ENCODE data around the gene CACNA1G.
A peak's percentile ranks its signal among the peaks of the same experiment; 100 is the strongest.

Gene CACNA1G

DNA sequence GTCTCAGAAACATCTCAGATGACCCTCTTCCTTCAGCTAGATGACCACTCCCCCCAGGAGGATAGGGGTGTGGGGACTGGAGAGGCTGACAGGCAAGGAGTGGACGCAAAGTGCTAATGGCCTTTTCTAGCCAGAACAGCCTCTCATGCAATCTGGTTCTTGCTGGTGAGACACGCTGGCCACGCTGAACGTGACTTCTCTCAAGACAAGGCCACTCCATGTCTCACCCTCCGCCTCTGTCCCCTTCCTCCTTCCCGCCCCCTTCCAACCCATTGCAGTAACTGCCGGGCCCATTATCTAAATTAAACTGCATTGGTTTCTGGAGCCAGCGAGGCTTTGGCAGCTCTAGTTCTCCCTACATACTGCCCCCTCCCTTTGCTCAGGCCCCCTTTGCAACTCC lies 9.5 kb downstream of the CACNA1G start:
- no peak for DNase-seq

DNA sequence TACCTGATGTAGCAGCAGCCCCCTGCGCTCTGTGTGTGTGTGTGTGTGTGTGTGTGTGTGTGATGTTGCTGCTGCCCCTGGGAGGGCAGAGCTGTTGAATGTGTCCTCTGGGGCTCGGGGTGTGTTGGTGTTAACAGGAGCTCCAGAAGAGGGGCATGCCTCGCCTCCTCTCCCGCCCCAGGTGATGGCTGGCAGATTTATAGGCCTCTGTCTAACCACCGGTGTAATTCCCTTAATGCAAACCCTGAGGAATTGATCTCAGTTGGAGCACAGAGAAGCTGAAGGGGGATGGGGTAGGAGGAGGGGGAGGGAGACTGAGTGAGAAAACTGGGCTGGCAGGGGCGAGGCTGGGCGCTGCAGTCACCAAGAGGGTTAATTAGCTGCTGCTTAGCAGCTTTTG lies 10.0 kb downstream of the CACNA1G start:
- no peak for DNase-seq

DNA sequence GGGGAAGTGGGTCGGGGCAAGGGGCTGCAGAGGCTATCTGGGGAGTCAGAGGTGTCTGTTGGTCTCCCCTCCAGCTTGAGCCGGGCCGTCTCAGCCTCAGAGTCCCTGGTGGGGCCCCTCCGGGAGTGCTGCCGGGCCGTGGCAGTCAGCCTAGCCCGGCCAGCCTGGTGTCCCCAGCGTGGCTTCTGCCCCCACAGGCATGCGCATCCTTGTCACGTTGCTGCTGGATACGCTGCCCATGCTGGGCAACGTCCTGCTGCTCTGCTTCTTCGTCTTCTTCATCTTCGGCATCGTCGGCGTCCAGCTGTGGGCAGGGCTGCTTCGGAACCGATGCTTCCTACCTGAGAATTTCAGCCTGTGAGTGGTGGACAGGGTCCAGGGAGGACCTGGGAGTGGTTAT lies 11.2 kb downstream of the CACNA1G start:
- no peak for DNase-seq

GRCh38 chr17:50572541-50572940 lies 12.0 kb downstream of the CACNA1G start:
- DNase-seq: no peak

GRCh38 chr17:50573866-50574611 lies 13.5 kb downstream of the CACNA1G start:
- no peak for DNase-seq

GRCh38 chr17:50575581-50576210 lies 15.2 kb downstream of the CACNA1G start:
- DNase-seq: no peak

DNA sequence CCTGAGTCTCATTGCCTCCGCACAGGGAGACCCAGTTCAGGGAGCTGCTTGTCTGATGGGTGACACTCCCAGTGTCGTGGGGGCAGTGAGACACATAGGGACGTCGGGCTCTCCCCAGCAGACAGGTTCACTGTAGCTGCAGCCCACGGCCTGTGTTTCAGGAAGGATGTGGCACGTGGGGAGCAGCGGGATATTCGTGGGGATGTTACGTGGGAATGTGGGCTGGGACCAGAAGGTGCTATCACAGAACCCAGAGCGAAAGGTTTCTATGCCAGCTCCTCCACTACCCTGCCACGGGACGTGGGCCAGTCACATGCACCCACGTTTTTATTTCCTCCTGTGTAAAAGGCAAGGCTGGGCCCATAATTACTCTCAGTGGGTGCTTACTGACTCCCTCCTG lies 16.3 kb downstream of the CACNA1G start:
- no peak for DNase-seq

DNA sequence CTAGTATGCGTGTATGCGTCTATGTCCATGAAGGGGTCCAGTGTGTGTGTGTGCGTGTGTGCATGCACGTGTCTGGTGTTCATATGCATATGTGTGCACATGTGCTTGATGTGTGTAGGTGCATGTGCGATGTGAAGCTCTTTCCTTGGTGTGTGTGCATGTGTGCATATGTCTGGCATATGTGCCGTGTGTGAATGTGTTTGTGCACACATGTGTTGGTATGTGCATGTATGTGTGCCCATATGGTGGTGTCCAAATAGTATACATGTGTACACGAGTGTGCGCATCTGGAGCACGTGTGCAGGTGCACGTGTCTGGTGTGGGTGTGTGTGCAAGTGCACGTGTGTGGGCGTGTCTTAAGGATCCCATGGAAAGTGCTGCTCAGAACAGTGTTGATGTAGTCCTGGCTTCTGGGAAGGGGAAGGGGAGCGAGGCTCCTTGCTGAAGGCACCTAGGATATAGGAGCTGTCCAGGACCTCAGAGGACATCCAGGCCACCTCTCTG lies 17.0 kb downstream of the CACNA1G start:
- no peak for DNase-seq

DNA sequence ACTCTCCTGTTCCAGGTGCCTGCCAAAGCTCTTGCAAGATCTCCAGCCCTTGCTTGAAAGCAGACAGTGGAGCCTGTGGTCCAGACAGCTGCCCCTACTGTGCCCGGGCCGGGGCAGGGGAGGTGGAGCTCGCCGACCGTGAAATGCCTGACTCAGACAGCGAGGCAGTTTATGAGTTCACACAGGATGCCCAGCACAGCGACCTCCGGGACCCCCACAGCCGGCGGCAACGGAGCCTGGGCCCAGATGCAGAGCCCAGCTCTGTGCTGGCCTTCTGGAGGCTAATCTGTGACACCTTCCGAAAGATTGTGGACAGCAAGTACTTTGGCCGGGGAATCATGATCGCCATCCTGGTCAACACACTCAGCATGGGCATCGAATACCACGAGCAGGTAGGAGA lies 17.7 kb downstream of the CACNA1G start:
- no peak for DNase-seq

DNA sequence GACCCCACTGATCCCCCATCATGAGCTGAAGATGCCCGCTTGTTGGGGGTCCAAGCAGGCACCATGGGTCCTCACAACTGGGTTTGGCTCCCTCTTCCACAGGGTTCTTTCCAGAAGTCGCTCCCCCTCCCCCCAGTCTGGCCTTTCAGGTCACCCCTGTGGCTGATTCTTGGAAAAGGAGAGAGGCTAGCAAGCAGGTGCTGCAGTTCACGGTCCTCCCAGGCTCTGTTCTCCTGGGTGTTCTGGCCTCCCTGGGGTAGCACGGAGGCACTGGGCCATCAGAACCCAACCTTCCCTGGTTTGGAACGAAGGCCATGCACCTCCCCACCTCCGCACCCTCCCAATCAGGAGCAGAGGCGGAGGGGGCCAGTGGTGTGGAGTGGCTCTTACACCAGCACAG lies 18.9 kb downstream of the CACNA1G start:
- DNase-seq: no peak

- DNase-seq: no peak
Measured at GRCh38 chr17:50580646-50581045, 20.1 kb downstream of the CACNA1G start.

DNA sequence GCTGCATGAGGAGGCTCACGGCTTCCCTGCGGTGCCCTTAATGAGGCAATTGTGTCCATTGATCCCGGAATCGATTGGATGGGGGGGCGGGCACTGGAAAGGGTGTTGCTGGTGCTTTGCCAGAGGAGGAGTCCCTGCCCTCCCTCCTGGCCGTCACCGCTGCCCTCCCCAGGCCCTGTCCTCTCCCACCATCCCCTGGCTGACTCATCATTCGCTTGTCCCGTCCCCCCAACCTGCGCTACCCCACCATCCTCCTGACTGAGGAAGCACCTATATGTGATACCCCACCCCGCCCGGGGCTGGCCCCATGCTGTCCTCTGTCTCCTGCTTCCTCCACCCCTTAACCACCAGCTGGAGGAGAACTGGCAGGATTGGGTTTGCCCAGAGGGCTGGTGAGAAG lies 20.8 kb downstream of the CACNA1G start:
- DNase-seq: no peak

DNA sequence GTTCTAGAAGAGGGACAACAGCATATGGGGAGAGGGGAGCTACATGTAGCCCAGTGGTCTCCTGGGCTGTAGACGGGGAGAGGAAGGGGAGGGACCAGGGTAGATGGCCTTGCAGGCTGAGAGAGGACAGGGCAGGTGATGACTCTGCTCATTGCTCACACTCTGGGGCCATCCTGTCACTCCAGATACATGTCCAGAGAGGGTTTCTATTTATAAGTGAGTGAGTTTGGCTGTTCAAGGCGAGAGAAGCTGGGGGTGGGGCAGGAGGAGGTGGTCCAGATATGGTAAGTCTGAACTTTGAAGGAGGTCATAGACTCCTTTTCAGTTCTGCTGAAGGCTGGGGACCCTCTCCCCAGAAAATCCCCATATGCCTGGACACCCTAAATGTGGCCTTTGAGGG lies 22.2 kb downstream of the CACNA1G start:
- DNase-seq: no peak

GRCh38 chr17:50583641-50584040 lies 23.1 kb downstream of the CACNA1G start:
- no peak for DNase-seq

DNA sequence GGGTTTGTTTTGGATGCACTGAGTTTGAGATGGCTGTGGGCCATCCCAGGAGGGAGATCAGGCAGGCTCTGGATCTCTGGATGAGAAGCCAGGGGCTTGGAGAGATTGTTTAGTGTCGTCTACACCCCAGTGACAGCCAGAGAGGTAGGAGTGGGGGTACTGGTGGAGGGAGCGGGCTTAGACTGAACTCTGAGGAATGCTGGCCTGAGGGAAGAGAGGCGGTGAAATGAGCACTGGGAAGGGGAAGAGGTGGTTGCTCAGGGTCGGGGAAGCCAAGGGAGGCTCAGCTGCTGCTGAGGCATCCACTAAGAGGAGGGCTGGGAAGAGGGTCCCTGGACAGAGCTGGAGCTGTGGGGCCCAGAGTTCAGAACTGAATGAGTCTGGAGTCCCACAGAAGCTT lies 23.6 kb downstream of the CACNA1G start:
- DNase-seq: no peak

DNA sequence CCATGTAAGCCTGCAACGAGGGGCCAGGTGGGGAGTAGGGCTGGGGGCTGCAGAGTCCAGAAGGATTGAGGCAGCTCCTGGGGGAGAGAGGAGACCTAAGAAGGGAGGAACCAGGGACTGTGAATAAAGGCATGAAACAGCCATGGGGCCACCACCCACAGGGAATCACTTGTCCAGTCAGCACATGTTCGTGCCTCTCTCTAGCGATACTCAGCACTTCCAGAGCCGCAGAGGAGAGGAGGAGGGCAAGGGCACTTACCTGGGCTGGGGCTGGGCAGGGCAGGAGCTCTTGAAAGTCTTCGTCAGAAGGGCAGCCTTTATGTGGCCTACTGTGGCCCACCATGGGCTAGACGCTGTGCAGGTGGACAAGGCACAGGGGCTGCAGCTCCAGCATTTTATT lies 24.2 kb downstream of the CACNA1G start:
- DNase-seq: no peak

GRCh38 chr17:50585346-50585745 lies 24.8 kb downstream of the CACNA1G start:
- no peak for DNase-seq

DNA sequence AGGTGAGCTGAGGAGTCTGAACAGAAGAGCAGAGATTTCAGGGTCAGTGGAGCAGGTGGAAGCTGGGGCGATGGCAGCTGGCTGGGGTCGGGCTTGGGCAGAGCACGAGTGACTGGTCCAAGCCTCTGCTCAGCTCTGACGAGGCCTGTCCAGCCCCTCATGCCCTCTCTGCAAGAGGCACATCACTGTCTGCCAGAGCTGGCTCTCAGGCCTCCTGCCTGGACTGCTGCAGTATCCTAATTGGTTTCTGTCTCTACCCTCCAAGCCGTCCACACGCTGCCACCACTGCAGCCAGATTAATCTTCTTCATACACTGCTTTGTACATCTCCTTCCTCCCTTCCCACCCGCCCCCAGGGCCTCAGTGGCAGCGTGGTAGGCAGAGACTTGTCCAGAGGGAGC lies 25.4 kb downstream of the CACNA1G start:
- no peak for DNase-seq

GRCh38 chr17:50586421-50587247 lies 26.1 kb downstream of the CACNA1G start:
- DNase-seq: no peak

DNA sequence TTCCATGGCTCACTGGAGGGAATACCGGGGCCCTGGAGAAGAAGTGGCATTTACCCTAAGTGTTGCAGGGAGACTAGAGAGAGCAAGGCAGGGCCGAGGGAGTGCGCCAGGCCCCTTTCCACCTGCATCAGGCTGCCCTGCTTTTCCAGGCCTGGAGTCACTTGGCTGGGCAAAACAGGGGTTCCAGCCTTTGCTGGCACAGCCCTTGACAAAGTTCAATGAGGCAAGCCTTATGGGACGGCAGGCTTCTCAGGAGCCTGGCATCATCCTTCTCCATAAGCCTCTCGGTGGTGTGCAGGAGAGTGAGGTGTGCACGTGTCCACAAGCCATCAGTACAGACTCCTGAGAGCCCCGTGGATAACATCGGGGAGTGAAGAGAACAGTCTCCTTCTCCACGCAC lies 27.1 kb downstream of the CACNA1G start:
- no peak for DNase-seq

DNA sequence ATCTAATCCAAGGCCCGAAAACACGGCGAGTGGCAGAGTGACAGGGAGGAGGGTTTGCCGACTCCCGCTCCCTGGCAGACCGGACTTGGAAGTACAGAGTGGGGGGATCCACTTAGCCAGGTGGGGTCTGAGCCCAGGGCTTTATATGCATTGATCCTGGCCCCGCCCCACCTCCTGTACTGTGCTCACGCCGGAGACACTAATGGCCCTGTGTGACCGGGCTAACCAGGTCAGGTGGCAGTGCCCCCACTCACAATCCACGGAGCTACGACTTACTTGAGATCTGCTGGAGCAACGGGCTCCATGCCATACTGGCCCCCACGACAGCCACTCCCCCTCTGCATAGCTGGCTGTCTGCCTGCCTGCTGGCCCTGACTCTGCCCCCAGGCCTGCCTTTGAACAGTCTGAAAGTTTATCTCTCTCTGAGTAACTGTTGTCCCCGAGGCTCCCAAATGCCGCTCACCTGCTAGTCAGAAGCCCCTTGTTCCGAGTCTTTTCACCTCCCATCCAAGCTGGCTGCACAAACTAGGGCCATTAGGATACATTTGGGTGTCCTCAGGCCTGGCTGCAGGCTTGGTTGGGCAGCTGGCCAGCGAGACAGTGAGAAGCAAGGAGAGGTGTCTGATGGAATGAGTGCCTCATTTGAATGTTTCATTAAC lies 28.0 kb downstream of the CACNA1G start:
- DNase-seq: no peak

DNA sequence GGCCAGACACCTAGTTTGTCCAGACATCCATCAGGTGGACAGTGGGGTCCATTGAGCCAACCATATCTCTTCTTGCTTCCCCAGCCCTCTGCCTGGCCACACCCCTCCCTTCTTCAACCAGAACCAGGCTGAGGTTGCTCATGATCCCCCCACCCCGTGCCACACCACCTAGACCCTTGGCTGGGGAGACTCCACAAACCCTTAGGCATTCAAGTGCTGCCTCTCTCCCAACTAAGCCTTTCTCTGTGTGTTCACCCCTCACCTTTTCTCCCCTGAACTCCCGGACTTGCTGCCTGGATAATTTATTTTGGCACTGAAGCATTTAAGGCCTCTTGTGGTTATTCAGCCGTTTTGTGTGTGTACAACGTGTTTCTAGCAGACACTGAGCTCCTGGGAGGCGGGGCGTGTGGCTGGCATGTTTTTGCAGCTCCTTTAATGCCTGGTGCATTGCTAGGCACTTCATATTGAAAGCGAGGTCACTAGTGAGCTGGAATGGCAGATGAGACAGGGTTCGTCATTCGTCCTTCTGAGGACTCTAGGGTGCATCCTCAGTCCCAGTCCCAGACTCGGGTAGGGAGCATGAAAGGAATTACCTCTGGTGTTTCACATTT lies 28.7 kb downstream of the CACNA1G start:
- DNase-seq: peak; percentile 27
